RWPE2 (cell line): ENCODE data around the gene RHBG.
"Not testable (repeated sequence)": the region's sequence is repeated elsewhere in the genome, so short reads cannot be mapped to it uniquely, and the experiment has no call there.

Experiments used
- ATAC-seq: fragments of 200-7000 bp; cut with Tn5 transposase; 3 replicates; pipeline ENCODE4 v1.9.1; 2021; ENCODE audit warnings: low read depth
- DNase-seq: peaks from one replicate; pipeline ENCODE4 v3.0.0-alpha.2; 2020; ENCODE audit warnings: low spot score
- H3K27ac ChIP-seq: fragments of 450-650 bp; 2 replicates; pipeline ENCODE4 v1.5.1; 2017; ENCODE audit warnings: mild to moderate bottlenecking; ENCODE audit not compliant: poor library complexity, severe bottlenecking
- H3K27me3 ChIP-seq: fragments of 250-450 bp; sonication (Bioruptor Pico); 2 replicates; pipeline ENCODE4 v1.5.1; 2021; ENCODE audit warnings: mild to moderate bottlenecking, moderate library complexity; ENCODE audit not compliant: insufficient read depth, poor library complexity, severe bottlenecking
- H3K36me3 ChIP-seq: fragments of 250-450 bp; sonication (Bioruptor Pico); 2 replicates; pipeline ENCODE4 v1.5.1; 2020; ENCODE audit warnings: low read depth, mild to moderate bottlenecking, moderate library complexity
- H3K4me1 ChIP-seq: fragments of 250-450 bp; sonication (Bioruptor Pico); 2 replicates; pipeline ENCODE4 v1.5.1; 2021; ENCODE audit warnings: mild to moderate bottlenecking, moderate library complexity; ENCODE audit not compliant: insufficient read depth, poor library complexity, severe bottlenecking
- H3K4me3 ChIP-seq: fragments of 250-450 bp; sonication (Bioruptor Pico); 2 replicates; pipeline ENCODE4 v1.5.1; 2021; ENCODE audit warnings: mild to moderate bottlenecking, moderate library complexity; ENCODE audit not compliant: severe bottlenecking
- H3K9me3 ChIP-seq: fragments of 250-450 bp; sonication (Bioruptor Pico); 2 replicates; pipeline ENCODE4 v1.5.1; 2021; ENCODE audit warnings: mild to moderate bottlenecking, moderate library complexity; ENCODE audit not compliant: severe bottlenecking
- TF ChIP-seq, protein P1 (sequence below): fragments of 450-650 bp; IDR thresholded peaks from one replicate; pipeline ENCODE4 v1.5.1; 2017; ENCODE audit warnings: mild to moderate bottlenecking, moderate library complexity; ENCODE audit not compliant: poor library complexity, severe bottlenecking

The RHBG gene

DNA sequence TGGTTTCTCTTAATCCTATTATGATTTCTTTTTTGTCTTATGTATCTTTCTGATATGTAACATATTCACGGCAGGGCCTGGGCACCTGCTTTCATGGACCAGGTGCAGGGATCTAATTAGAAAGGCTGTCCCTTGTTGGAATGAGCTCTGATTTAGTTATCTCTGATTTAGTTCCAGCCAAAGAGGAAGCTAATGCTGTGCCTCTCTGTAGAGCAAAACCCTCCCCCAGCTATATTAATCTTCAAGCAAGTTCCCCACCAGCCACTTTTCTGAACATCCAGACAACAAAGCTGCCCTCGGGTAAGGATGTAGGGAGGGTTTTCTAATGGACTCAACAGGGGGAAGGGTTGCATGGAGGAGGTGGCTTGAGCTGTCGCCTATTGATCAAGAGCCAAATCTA is 24.6 kb upstream of the RHBG start:
- TF ChIP-seq, protein P1, sequence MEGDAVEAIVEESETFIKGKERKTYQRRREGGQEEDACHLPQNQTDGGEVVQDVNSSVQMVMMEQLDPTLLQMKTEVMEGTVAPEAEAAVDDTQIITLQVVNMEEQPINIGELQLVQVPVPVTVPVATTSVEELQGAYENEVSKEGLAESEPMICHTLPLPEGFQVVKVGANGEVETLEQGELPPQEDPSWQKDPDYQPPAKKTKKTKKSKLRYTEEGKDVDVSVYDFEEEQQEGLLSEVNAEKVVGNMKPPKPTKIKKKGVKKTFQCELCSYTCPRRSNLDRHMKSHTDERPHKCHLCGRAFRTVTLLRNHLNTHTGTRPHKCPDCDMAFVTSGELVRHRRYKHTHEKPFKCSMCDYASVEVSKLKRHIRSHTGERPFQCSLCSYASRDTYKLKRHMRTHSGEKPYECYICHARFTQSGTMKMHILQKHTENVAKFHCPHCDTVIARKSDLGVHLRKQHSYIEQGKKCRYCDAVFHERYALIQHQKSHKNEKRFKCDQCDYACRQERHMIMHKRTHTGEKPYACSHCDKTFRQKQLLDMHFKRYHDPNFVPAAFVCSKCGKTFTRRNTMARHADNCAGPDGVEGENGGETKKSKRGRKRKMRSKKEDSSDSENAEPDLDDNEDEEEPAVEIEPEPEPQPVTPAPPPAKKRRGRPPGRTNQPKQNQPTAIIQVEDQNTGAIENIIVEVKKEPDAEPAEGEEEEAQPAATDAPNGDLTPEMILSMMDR = no peak
- H3K4me3 ChIP-seq = no peak overlapping the region
- ATAC-seq (no peak), DNase-seq (no peak)
- no peak overlapping the region for H3K27ac ChIP-seq
- no peaks in the 10 kb centered on the region for H3K36me3 ChIP-seq
- H3K9me3 ChIP-seq = no peaks in the 10 kb centered on the region
- no peaks in the 10 kb centered on the region for H3K4me1 ChIP-seq
- H3K27me3 ChIP-seq = peaks cover 5% of the 10 kb centered on the region

DNA sequence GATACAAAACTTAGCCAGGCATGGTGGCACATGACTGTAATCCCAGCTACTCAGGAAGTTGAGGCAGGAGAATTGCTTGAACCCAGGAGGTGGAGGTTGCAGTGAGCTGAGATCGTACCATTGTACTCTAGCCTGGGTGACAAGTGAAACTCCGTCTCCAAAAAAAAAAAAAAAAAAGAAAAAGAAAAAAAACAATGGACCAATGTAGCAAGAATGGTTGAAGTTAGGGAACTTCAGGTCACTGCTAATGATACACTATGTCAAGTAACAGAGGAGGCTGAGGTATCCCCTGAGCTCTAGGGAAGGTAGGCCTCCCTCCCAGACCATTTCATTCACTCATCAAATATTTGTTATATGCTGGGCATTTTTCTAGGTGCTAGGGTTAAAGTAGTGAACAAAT is 23.0 kb upstream of the RHBG start:
- H3K4me3 ChIP-seq, H3K27me3 ChIP-seq, ATAC-seq, H3K27ac ChIP-seq, H3K36me3 ChIP-seq, H3K9me3 ChIP-seq, H3K4me1 ChIP-seq, DNase-seq: not testable (repeated sequence)

DNA sequence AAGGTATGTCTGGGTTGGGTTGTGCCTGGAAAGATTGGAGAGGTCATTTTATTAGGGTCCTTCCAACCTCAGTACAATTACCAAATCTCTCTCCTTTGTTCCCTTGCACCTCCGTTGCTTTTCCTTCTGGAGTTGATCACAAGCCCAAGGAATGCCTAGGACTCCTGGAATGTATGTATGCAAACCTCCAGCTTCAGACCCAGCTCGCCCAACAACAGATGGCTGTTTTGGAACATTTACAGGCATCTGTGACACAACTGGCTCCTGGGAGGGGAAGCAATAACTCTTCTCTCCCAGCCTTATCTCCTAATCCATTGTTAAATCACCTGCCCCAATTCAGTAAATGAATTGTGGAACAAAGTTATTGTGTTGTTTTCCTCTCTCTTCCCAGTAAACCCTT is 22.4 kb upstream of the RHBG start:
- no peak for DNase-seq
- no peak for ATAC-seq
- Histone ChIP-seq H3K27ac (no peak overlapping the region), H3K4me1 (no peaks in the 10 kb centered on the region), H3K9me3 (no peaks in the 10 kb centered on the region), H3K27me3 (peaks cover 5% of the 10 kb centered on the region), H3K36me3 (no peaks in the 10 kb centered on the region), H3K4me3 (no peak overlapping the region)
- TF ChIP-seq, protein P1 = no peak

DNA sequence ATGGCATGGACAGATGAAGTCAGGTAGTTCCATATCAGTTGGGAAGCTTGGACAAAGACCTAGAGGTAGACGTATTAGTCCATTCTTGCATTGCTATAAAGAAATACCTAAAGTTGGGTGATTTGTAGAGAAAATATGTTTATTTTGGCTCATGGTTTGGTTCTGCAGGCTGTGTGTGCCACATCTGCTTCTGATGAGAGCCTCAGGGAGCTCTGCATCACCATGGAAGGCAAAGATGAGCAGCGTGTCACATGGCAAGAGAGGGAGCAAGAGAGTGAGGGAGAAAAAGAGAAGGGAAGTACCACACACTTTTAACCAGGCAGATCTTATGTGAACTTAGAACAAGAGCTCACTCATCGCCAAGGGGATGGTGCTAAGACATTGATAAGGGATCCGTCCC is 21.7 kb upstream of the RHBG start:
- Histone ChIP-seq H3K9me3 (no peaks in the 10 kb centered on the region), H3K27ac (no peak overlapping the region), H3K27me3 (peaks cover 5% of the 10 kb centered on the region), H3K4me1 (no peaks in the 10 kb centered on the region), H3K36me3 (no peaks in the 10 kb centered on the region), H3K4me3 (no peak overlapping the region)
- TF ChIP-seq, protein P1 = no peak
- ATAC-seq (no peak), DNase-seq (no peak)

DNA sequence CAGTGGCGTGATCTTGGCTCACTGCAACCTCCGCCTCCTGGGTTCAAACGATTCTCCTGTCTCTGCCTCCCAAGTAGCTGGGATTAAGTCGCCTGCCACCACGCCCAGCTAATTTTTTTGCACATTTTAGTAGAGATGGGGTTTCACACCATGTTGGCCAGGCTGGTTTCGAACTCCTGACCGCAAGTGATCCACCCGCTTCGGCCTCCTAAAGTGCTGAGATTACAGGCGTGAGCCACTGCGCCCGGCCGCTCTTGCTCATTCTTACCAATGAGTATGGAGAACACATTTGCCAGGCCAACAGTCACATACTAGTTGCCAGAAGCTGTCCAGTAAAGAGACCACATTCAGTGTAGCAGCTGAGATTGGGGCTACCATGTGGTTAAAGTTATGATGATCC is 16.5 kb upstream of the RHBG start:
- not testable (repeated sequence) for H3K9me3 ChIP-seq, H3K36me3 ChIP-seq, H3K27me3 ChIP-seq

DNA sequence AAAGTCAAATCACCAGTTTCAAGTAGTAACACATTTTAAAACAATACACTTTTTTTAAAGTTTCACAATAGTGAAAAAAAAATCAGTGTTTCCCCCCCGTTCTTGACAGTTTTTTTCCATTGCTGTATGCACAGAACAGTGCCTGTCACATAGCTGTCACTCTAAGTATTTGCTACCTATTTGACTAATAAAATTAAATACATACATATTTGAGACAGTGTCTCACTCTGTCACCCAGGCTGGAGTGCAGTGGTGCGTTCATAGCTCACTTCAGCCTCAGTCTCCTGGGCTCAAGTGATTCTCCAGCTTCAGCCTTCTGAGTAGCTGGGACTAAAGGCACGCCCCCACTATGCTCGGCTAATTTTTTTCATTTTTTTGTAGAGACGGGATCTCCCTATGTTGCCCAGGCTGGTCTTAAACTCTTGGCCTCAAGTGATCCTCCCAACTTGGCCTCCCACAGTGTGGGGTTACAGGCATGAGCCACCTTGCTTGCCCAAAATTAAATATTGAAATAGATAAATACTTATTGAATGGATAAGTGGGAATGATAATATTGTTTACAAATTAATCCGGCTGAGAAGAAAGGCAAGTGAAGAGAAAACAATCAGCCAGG is 12.6 kb upstream of the RHBG start:
- DNase-seq = no peak
- TF ChIP-seq, protein P1 = no peak
- ATAC-seq = no peak
- no peak overlapping the region for H3K27ac ChIP-seq
- H3K4me3 ChIP-seq = no peak overlapping the region
- H3K36me3 ChIP-seq = no peaks in the 10 kb centered on the region
- peaks cover 5% of the 10 kb centered on the region for H3K27me3 ChIP-seq
- no peaks in the 10 kb centered on the region for H3K4me1 ChIP-seq
- H3K9me3 ChIP-seq = no peaks in the 10 kb centered on the region

More for the DNA sequence above, 16.5 kb upstream of the RHBG start:
- H3K4me1 ChIP-seq, DNase-seq, ATAC-seq, H3K4me3 ChIP-seq, H3K27ac ChIP-seq: not testable (repeated sequence)
